IMR-90 (cell line): ENCODE data around the gene GJC1. TPM values are rescaled to one million over a fixed set of nuclear protein-coding genes. Genes with fewer than 3 reads are reported as not detected.

Source experiments
- ATAC-seq: fragments of 200-7000 bp; cut with Tn5 transposase; 2 replicates; pipeline ENCODE4 v1.9.1; 2020; ENCODE audit warnings: low read depth, mild to moderate bottlenecking, moderate library complexity
- BruUV-seq: library from RNA; stranded (reverse); fragments of 400-500 nt; replicated peaks from 2 replicates; lab custom pipeline; 2021; lab: Mats Ljungman, UMichigan
- CTCF ChIA-PET: fragments of 300-600 bp; formaldehyde crosslinking; extraction: SDS; loops from one replicate; lab custom pipeline; 2021; ENCODE audit warnings: antibody characterized with exemption; lab: Yijun Ruan, JAX
- POLR2A ChIA-PET: fragments of 300-600 bp; sonication (Branson Sonifier 250); formaldehyde crosslinking; loops from one replicate; lab custom pipeline; 2022; ENCODE audit warnings: antibody characterized with exemption; ENCODE audit not compliant: unreplicated experiment; lab: Charles Lee
- DNase-seq: peaks from one replicate; pipeline ENCODE4 v3.0.0; 2013
- H2AFZ ChIP-seq: replicated peaks from 2 replicates; pipeline ENCODE3; 2013; ENCODE audit warnings: low read length, mild to moderate bottlenecking; ENCODE audit not compliant: poor library complexity
- H2AK5ac ChIP-seq: 2 replicates; pipeline ENCODE4 v1.6.1; 2013; ENCODE audit warnings: low read depth, low read length, inconsistent platforms
- H2AK9ac ChIP-seq: replicated peaks from 2 replicates; pipeline ENCODE3; 2013; ENCODE audit warnings: mild to moderate bottlenecking, low read depth, low read length, moderate library complexity; ENCODE audit not compliant: poor library complexity
- H2BK120ac ChIP-seq: 2 replicates; pipeline ENCODE4 v1.6.1; 2013; ENCODE audit warnings: low read depth, low read length, inconsistent platforms
- H2BK15ac ChIP-seq: 3 replicates; pipeline ENCODE4 v1.6.1; 2013; ENCODE audit warnings: low read depth, low read length, inconsistent platforms
- H2BK20ac ChIP-seq: 2 replicates; pipeline ENCODE4 v1.6.1; 2013; ENCODE audit warnings: low read depth, mild to moderate bottlenecking, inconsistent platforms, low read length, moderate library complexity
- H2BK5ac ChIP-seq: 2 replicates; pipeline ENCODE4 v1.6.1; 2013; ENCODE audit warnings: mild to moderate bottlenecking, low read depth, low read length, inconsistent platforms; ENCODE audit not compliant: poor library complexity, severe bottlenecking
- H3K14ac ChIP-seq: replicated peaks from 2 replicates; pipeline ENCODE4 v1.6.1; 2013; ENCODE audit warnings: low read depth, low read length, inconsistent platforms
- H3K18ac ChIP-seq: 2 replicates; pipeline ENCODE4 v1.6.1; 2013; ENCODE audit warnings: low read depth, low read length, control low read depth
- H3K23ac ChIP-seq: 2 replicates; pipeline ENCODE4 v1.6.1; 2013; ENCODE audit warnings: low read depth, low read length, inconsistent platforms
- H3K27ac ChIP-seq: 2 replicates; pipeline ENCODE4 v1.5.1; 2013; ENCODE audit warnings: mild to moderate bottlenecking, control low read depth, low read length; ENCODE audit not compliant: insufficient read depth
- H3K27me3 ChIP-seq: 2 replicates; pipeline ENCODE4 v1.6.1; 2013; ENCODE audit warnings: low read length; ENCODE audit not compliant: control insufficient read depth, insufficient read depth
- H3K36me3 ChIP-seq: 2 replicates; pipeline ENCODE4 v1.6.1; 2013; ENCODE audit warnings: low read length, mixed read lengths; ENCODE audit not compliant: control insufficient read depth, insufficient read depth
- H3K4ac ChIP-seq: 2 replicates; pipeline ENCODE4 v1.6.1; 2013; ENCODE audit warnings: low read depth, low read length, inconsistent platforms
- H3K4me1 ChIP-seq: 2 replicates; pipeline ENCODE4 v1.6.1; 2013; ENCODE audit warnings: low read length, mixed read lengths; ENCODE audit not compliant: control insufficient read depth, insufficient read depth
- H3K4me2 ChIP-seq: 2 replicates; pipeline ENCODE4 v1.6.1; 2013; ENCODE audit warnings: low read depth, mild to moderate bottlenecking, control low read depth, low read length, moderate library complexity
- H3K4me3 ChIP-seq: 2 replicates; pipeline ENCODE4 v1.5.1; 2013; ENCODE audit warnings: low read depth, mild to moderate bottlenecking, control low read depth, low read length, moderate library complexity; ENCODE audit not compliant: insufficient read depth
- H3K56ac ChIP-seq: 2 replicates; pipeline ENCODE4 v1.6.1; 2013; ENCODE audit warnings: low read length, inconsistent platforms; ENCODE audit not compliant: insufficient read depth; ENCODE audit errors: extremely low read depth
- H3K79me1 ChIP-seq, 2 experiments: 2 replicates each; pipeline ENCODE4 v1.6.1; 2013; ENCODE audit warnings: low read length in 2 of 2, inconsistent platforms in 1 of 2, low read depth in 1 of 2
- H3K9ac ChIP-seq: 2 replicates; pipeline ENCODE4 v1.6.1; 2013; ENCODE audit warnings: low read depth, low read length, control low read depth
- H3K9me1 ChIP-seq: 2 replicates; pipeline ENCODE4 v1.6.1; 2013; ENCODE audit warnings: low read length, inconsistent platforms; ENCODE audit not compliant: insufficient read depth
- H3K9me3 ChIP-seq: 2 replicates; pipeline ENCODE4 v1.6.1; 2013; ENCODE audit warnings: low read length; ENCODE audit not compliant: control insufficient read depth, insufficient read depth
- H4K20me1 ChIP-seq: 2 replicates; pipeline ENCODE4 v1.6.1; 2013; ENCODE audit warnings: low read length, inconsistent platforms; ENCODE audit not compliant: insufficient read depth
- H4K5ac ChIP-seq: 2 replicates; pipeline ENCODE4 v1.6.1; 2013; ENCODE audit warnings: mild to moderate bottlenecking, low read depth, low read length, control low read depth
- H4K8ac ChIP-seq, 2 experiments: 2 replicates each; pipeline ENCODE4 v1.6.1; 2013; ENCODE audit warnings: low read depth in 2 of 2, low read length in 2 of 2, control low read depth in 1 of 2, inconsistent platforms in 1 of 2
- H4K91ac ChIP-seq: 2 replicates; pipeline ENCODE4 v1.6.1; 2013; ENCODE audit warnings: low read depth, low read length, inconsistent platforms; ENCODE audit not compliant: insufficient read depth
- CEBPB ChIP-seq: IDR thresholded peaks from 2 replicates; pipeline ENCODE4 v1.6.1; 2012; ENCODE audit warnings: low read depth, low read length, improper control_type of control experiment
- CHD1 ChIP-seq: IDR thresholded peaks from 2 replicates; pipeline ENCODE4 v1.6.1; 2012; ENCODE audit warnings: low read depth, low read length, improper control_type of control experiment
- ELK1 ChIP-seq: fragments of 150-350 bp; IDR thresholded peaks from 2 replicates; pipeline ENCODE4 v1.6.1; 2016; ENCODE audit warnings: low read depth, mild to moderate bottlenecking, low read length, moderate library complexity, borderline replicate concordance
- MAFK ChIP-seq: IDR thresholded peaks from 2 replicates; pipeline ENCODE4 v1.6.1; 2012; ENCODE audit warnings: low read depth, low read length, improper control_type of control experiment
- MAZ ChIP-seq: IDR thresholded peaks from 2 replicates; pipeline ENCODE4 v1.6.1; 2012; ENCODE audit warnings: low read depth, mild to moderate bottlenecking, low read length, improper control_type of control experiment, moderate library complexity, borderline replicate concordance
- MXI1 ChIP-seq: IDR thresholded peaks from 2 replicates; pipeline ENCODE4 v1.6.1; 2012; ENCODE audit warnings: low read depth, mild to moderate bottlenecking, low read length, moderate library complexity, borderline replicate concordance
- POLR2A ChIP-seq: IDR thresholded peaks from 2 replicates; pipeline ENCODE4 v1.6.1; 2012; ENCODE audit warnings: mild to moderate bottlenecking, low read depth, low read length
- RAD21 ChIP-seq: IDR thresholded peaks from 2 replicates; pipeline ENCODE4 v1.6.1; 2012; ENCODE audit warnings: low read length, improper control_type of control experiment
- RFX5 ChIP-seq: IDR thresholded peaks from 2 replicates; pipeline ENCODE4 v1.8.0; 2012; ENCODE audit warnings: low read depth, mild to moderate bottlenecking, low read length, moderate library complexity
- SMC3 ChIP-seq: fragments of 150-350 bp; IDR thresholded peaks from 2 replicates; pipeline ENCODE4 v1.6.1; 2016; ENCODE audit warnings: low read depth, mild to moderate bottlenecking, antibody characterized with exemption, low read length, moderate library complexity
- USF2 ChIP-seq: fragments of 150-350 bp; IDR thresholded peaks from 2 replicates; pipeline ENCODE4 v1.6.1; 2017; ENCODE audit warnings: mild to moderate bottlenecking, antibody characterized with exemption, low read length, low read depth
- WGBS, 2 experiments: methylation state at CpG; one replicate each; pipeline versions ENCODE4 v1.1.5 to v1.1.7; 2013; ENCODE audit warnings: missing lambda C conversion rate in 2 of 2; ENCODE audit not compliant: insufficient read length in 1 of 2; ENCODE audit errors: extremely low coverage in 2 of 2; 5-methylcytosine and 5-hydroxymethylcytosine counted together
- dilution Hi-C: fragments of 300-500 bp; cut with HindIII; formaldehyde crosslinking; loops from one replicate; pipeline ENCODE4 v1.14.3; 2018; ENCODE audit warnings: low sequenced_read_pairs; ENCODE audit not compliant: unreplicated experiment
- in situ Hi-C: fragments of 300-500 bp; cut with MboI; formaldehyde crosslinking; loops from 3 replicates; pipeline ENCODE4 v1.14.3; 2019; ENCODE audit warnings: low sequenced_read_pairs, inconsistent platforms, mixed read lengths
- intact Hi-C: fragments of 100-400 bp; cut with micrococcal nuclease; formaldehyde crosslinking; loops from 2 replicates; pipeline ENCODE4 v1.10.0; 2022
- polyA plus RNA-seq, 3 experiments: library from polyadenylated mRNA; depleted of rRNA; stranded (reverse); fragments of >200 nt; gene quantifications; 2 replicates each; pipeline ENCODE4 v1.2.3, GENCODE V29; 2012; ENCODE audit warnings: low replicate concordance in 1 of 3
- total RNA-seq: library from RNA; depleted of rRNA; stranded (reverse); fragments of >200 nt; gene quantifications from 2 replicates; pipeline ENCODE4 v1.2.3, GENCODE V29; 2012

The GJC1 gene
- total and polyA plus RNA-seq, 2 of the 4 experiments (the other 2 are of a cell fraction) = 23.9 to 69.7 TPM

DNA sequence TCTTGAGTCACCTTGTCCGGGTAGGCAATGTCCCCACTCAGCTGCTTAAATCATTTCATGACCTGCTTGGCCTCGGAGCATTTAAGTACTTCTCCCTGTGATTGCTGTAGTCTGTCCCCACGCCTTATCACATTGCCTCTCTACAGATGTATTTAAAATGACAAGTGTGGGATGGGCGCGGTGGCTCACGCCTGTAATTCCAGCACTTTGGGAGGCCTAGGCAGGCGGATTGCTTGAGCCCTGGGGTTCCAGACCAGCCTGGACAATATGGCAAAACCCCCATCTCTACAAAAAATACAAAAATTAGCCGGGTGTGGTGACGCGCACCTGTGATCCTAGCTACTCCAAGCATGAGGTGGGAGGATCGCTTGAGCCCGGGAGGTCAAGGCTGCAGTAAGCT is 1.3 kb upstream of the GJC1 start:
- H3K4me1 ChIP-seq = peaks cover 2% of the 10 kb centered on the region
- H3K9me3 ChIP-seq = no peaks in the 10 kb centered on the region
- WGBS, 2 experiments = 60% methylated on average over 1 of the region's 12 CpGs; no CpG with 5 or more reads in 1 of the 2 experiments
- intact Hi-C loops (no loop called here), dilution Hi-C loops (no loop called here), in situ Hi-C loops (no loop called here)
- H2AK5ac ChIP-seq = no peak overlapping the region
- H4K5ac ChIP-seq = no peak overlapping the region
- H4K20me1 ChIP-seq = 0 out of 2 replicates have a peak, but pooled peaks cover 3% of the 10 kb centered on the region
- ChIA-PET POLR2A (no interaction called here), CTCF (no interaction called here)
- H2BK120ac ChIP-seq = no peak overlapping the region
- H3K14ac ChIP-seq = no peak overlapping the region
- H3K4ac ChIP-seq = no peak overlapping the region
- no peak overlapping the region for H3K27ac ChIP-seq
- H3K18ac ChIP-seq = no peak overlapping the region
- H3K79me1 ChIP-seq = peaks cover 6 to 11% of the 10 kb centered on the region in 2 experiments; a peak in 2 of 4 replicates
- no peak overlapping the region for H2AFZ ChIP-seq
- no peak overlapping the region for H2BK5ac ChIP-seq
- H2BK20ac ChIP-seq = no peak overlapping the region
- no TSS peak for BruUV-seq
- no peak overlapping the region for H3K56ac ChIP-seq
- TF ChIP-seq USF2 = no peak
- TF ChIP-seq MXI1 = no peak
- no peak for TF ChIP-seq POLR2A
- TF ChIP-seq CHD1 = no peak
- no peak for TF ChIP-seq SMC3
- no peak for TF ChIP-seq MAFK
- TF ChIP-seq MAZ = no peak
- no peak for TF ChIP-seq RFX5
- no peak for TF ChIP-seq RAD21
- TF ChIP-seq CEBPB = no peak
- no peak for TF ChIP-seq ELK1
- no peak overlapping the region for H3K4me2 ChIP-seq
- no peak overlapping the region for H3K4me3 ChIP-seq
- DNase-seq = no peak
- no peaks in the 10 kb centered on the region for H3K36me3 ChIP-seq
- no peak overlapping the region for H3K23ac ChIP-seq
- no peaks in the 10 kb centered on the region for H3K27me3 ChIP-seq
- H4K8ac ChIP-seq = no peak overlapping the region
- H2AK9ac ChIP-seq = no peak overlapping the region
- H3K9ac ChIP-seq = no peak overlapping the region
- 0 out of 2 replicates have a peak, but pooled peaks cover 4% of the 10 kb centered on the region for H3K9me1 ChIP-seq
- H2BK15ac ChIP-seq = no peak overlapping the region
- no peak overlapping the region for H4K91ac ChIP-seq
- no peak for ATAC-seq
